Hepatocyte (in vitro differentiated cells): ENCODE data around the gene SNAI1. TPM values are rescaled to one million over a fixed set of nuclear protein-coding genes. Genes with fewer than 3 reads are reported as not detected.

ENCODE experiments used
- DNase-seq: peaks from one replicate; pipeline ENCODE4 v3.0.0-alpha.2; 2016; ENCODE audit warnings: low spot score
- H2AFZ ChIP-seq: fragments of 200-600 bp; sonication (generic); 2 replicates; pipeline ENCODE4 v1.6.0; 2016; ENCODE audit warnings: antibody characterized with exemption, mild to moderate bottlenecking
- H3K27ac ChIP-seq: fragments of 200-600 bp; sonication (generic); 2 replicates; pipeline ENCODE4 v1.5.1; 2016; ENCODE audit warnings: mild to moderate bottlenecking
- H3K27me3 ChIP-seq: fragments of 200-600 bp; sonication (generic); 2 replicates; pipeline ENCODE4 v1.6.1; 2016
- H3K36me3 ChIP-seq: fragments of 200-600 bp; sonication (generic); replicated peaks from 2 replicates; pipeline ENCODE4 v1.5.1; 2016; ENCODE audit warnings: low read depth; ENCODE audit not compliant: insufficient read depth
- H3K4me1 ChIP-seq: fragments of 200-600 bp; sonication (generic); 2 replicates; pipeline ENCODE4 v1.5.1; 2016; ENCODE audit warnings: mild to moderate bottlenecking, moderate library complexity; ENCODE audit not compliant: insufficient read depth
- H3K4me2 ChIP-seq: fragments of 200-600 bp; sonication (generic); 2 replicates; pipeline ENCODE4 v1.6.0; 2016
- H3K4me3 ChIP-seq: fragments of 200-600 bp; sonication (generic); 2 replicates; pipeline ENCODE4 v1.5.1; 2016; ENCODE audit warnings: mild to moderate bottlenecking
- H3K79me2 ChIP-seq: fragments of 200-600 bp; sonication (generic); 2 replicates; pipeline ENCODE4 v1.6.0; 2017; ENCODE audit warnings: mild to moderate bottlenecking
- H3K9me2 ChIP-seq: fragments of 200-600 bp; sonication (generic); replicated peaks from 2 replicates; pipeline ENCODE4 v1.6.0; 2017; ENCODE audit warnings: mild to moderate bottlenecking; ENCODE audit not compliant: insufficient read depth
- H3K9me3 ChIP-seq: fragments of 200-600 bp; sonication (generic); 2 replicates; pipeline ENCODE4 v1.5.1; 2016; ENCODE audit warnings: low read depth, mild to moderate bottlenecking
- H4K20me1 ChIP-seq: fragments of 200-600 bp; sonication (generic); 2 replicates; pipeline ENCODE4 v1.6.0; 2016; ENCODE audit warnings: mild to moderate bottlenecking; ENCODE audit not compliant: insufficient read depth, poor library complexity, severe bottlenecking
- EZH2 ChIP-seq: fragments of 200-600 bp; sonication (generic); IDR thresholded peaks from 2 replicates; pipeline ENCODE4 v1.6.1; 2016; ENCODE audit warnings: antibody characterized with exemption, mild to moderate bottlenecking, borderline replicate concordance
- EZH2phosphoT487 ChIP-seq: fragments of 200-600 bp; sonication (generic); IDR thresholded peaks from one replicate; pipeline ENCODE4 v1.6.1; 2018; ENCODE audit warnings: antibody characterized with exemption, mild to moderate bottlenecking, low read depth, moderate library complexity; ENCODE audit not compliant: unreplicated experiment, severe bottlenecking
- WGBS: methylation state at CpG from one replicate; pipeline ENCODE4 v1.1.6; 2016; ENCODE audit warnings: low lambda C conversion rate; ENCODE audit errors: missing lambda C conversion rate; 5-methylcytosine and 5-hydroxymethylcytosine counted together
- polyA plus RNA-seq: library from polyadenylated mRNA; unstranded; fragments of >200 nt; fragmentation: Nextera tagmentation; extraction: Ambion mirVana; gene quantifications from 2 replicates; pipeline ENCODE4 v1.2.1, GENCODE V29; 2016
- total RNA-seq: library from RNA; depleted of rRNA; stranded (reverse); fragments of >200 nt; gene quantifications from 2 replicates; pipeline ENCODE4 v1.2.3, GENCODE V29; 2014
- TF ChIP-seq, protein P1 (sequence below): fragments of 200-600 bp; sonication (generic); IDR thresholded peaks from 2 replicates; pipeline ENCODE4 v1.5.1; 2016; ENCODE audit warnings: antibody characterized with exemption, mild to moderate bottlenecking; ENCODE audit not compliant: poor library complexity

Gene SNAI1
- total and polyA plus RNA-seq, 2 experiments from 2014 or later, result 2.9 to 9.8 TPM

- no peak overlapping the region for H2AFZ ChIP-seq
- peaks cover 16% of the 10 kb centered on the region for H3K4me1 ChIP-seq
- peak overlapping the region; percentile 30 for H3K27ac ChIP-seq
- H3K79me2 ChIP-seq, result no peaks in the 10 kb centered on the region
- H3K4me2 ChIP-seq, result no peak overlapping the region
- peak; percentile 78 for DNase-seq
- no peaks in the 10 kb centered on the region for H3K9me3 ChIP-seq
- TF ChIP-seq, protein P1, sequence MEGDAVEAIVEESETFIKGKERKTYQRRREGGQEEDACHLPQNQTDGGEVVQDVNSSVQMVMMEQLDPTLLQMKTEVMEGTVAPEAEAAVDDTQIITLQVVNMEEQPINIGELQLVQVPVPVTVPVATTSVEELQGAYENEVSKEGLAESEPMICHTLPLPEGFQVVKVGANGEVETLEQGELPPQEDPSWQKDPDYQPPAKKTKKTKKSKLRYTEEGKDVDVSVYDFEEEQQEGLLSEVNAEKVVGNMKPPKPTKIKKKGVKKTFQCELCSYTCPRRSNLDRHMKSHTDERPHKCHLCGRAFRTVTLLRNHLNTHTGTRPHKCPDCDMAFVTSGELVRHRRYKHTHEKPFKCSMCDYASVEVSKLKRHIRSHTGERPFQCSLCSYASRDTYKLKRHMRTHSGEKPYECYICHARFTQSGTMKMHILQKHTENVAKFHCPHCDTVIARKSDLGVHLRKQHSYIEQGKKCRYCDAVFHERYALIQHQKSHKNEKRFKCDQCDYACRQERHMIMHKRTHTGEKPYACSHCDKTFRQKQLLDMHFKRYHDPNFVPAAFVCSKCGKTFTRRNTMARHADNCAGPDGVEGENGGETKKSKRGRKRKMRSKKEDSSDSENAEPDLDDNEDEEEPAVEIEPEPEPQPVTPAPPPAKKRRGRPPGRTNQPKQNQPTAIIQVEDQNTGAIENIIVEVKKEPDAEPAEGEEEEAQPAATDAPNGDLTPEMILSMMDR, result no peak
- TF ChIP-seq EZH2phosphoT487, result no peak
- no peak for TF ChIP-seq EZH2
- WGBS, result 62% methylated on average over 10 of the region's 12 CpGs
- H3K27me3 ChIP-seq, result no peaks in the 10 kb centered on the region
- H3K4me3 ChIP-seq, result no peak overlapping the region
- H3K9me2 ChIP-seq, result no peaks in the 10 kb centered on the region
- H4K20me1 ChIP-seq, result no peaks in the 10 kb centered on the region
- no peaks in the 10 kb centered on the region for H3K36me3 ChIP-seq
Measured at GRCh38 chr20:50027611-50028105, 44.9 kb downstream of the SNAI1 start.

DNA sequence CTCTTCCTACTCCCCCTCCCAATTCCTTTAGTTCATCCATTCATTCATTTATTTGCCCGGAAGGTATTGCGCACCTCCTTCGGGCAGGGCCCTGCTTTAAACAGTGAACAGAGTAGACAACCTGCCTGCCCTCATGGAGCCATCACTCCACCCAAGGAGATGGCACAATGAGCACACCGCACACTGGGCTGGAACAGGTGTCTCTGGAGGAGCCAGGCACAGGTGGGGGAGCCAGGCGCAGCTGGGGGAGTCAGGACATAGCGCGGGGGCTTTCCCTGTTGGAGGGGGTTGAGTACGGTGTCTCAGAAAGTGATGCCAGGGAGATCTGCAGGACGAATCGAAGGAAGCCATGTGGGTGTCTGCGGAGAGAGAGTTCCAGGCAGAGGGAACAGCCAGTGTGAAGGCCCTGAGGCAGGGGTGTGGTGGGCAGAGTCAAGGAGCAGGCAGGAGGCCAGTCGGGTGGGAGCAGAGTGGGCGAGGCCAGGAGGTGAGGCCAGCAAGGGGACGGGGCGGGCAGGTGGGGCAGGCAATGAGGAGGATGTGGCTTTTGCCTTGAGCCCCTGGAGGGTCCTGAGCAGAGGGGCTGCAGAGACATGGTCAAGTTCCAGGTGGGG, 46.4 kb downstream of the SNAI1 start:
- H3K4me2 ChIP-seq, result no peak overlapping the region

DNA sequence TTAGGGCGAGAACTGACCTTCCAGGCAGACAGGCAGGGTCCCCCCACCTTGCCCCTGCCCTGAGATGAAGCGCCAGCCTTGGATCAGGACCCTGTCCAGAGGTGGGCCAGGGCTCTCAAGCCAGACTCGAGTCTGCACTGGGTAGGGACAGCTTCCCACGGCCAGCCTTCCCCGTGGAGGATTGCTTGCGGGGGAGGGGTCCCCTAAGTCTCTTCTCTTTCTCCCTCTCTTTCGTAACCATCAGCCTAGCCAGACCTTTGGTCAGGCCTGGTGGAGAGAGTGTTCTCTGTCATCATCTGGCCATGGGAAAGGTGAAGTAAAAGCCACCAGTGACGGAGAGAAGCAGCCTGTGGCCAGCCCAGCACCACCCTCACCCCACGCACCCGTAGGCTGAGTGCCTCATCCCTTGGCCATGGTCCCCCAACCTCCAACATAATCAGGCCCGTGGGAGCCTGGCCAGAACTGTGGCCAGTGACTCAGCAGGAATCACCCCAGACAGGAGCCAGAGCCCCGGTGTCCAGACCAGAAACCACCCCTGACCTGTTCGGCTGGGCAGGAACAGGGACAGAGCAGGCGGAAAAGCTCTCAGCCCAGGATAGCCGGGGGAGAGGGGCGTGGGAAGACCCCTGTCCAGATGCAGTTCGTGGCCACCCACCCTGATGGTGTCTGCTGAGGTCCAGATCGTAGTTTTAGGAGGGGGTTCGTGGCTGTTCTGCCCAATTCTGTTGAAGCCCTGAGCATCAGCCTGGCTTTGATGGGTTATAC, 47.1 kb downstream of the SNAI1 start:
- Histone ChIP-seq H3K4me1 (peaks cover 22% of the 10 kb centered on the region), H3K79me2 (no peaks in the 10 kb centered on the region), H4K20me1 (no peaks in the 10 kb centered on the region), H2AFZ (no peak overlapping the region), H3K4me2 (no peak overlapping the region), H3K9me3 (no peaks in the 10 kb centered on the region), H3K27ac (peak overlapping the region; percentile 69), H3K36me3 (no peaks in the 10 kb centered on the region), H3K27me3 (no peaks in the 10 kb centered on the region), H3K9me2 (no peaks in the 10 kb centered on the region), H3K4me3 (no peak overlapping the region)
- peak; percentile 52 for DNase-seq
- 65% methylated on average over 19 of the region's 19 CpGs for WGBS
- TF ChIP-seq, protein P1, result no peak
- TF ChIP-seq EZH2phosphoT487, result no peak
- no peak for TF ChIP-seq EZH2

More for the DNA sequence above, 46.4 kb downstream of the SNAI1 start:
- no peak for DNase-seq
- Histone ChIP-seq H3K27ac (peak overlapping the region; percentile 69), H3K4me3 (no peak overlapping the region), H3K79me2 (no peaks in the 10 kb centered on the region), H3K4me1 (peaks cover 22% of the 10 kb centered on the region), H2AFZ (no peak overlapping the region), H4K20me1 (no peaks in the 10 kb centered on the region), H3K27me3 (no peaks in the 10 kb centered on the region), H3K9me3 (no peaks in the 10 kb centered on the region), H3K9me2 (no peaks in the 10 kb centered on the region), H3K36me3 (no peaks in the 10 kb centered on the region)
- TF ChIP-seq EZH2 (no peak), EZH2phosphoT487 (no peak)
- TF ChIP-seq, protein P1, result no peak
- WGBS, result 96% methylated on average over 13 of the region's 15 CpGs
